SK-N-SH (cell line): ENCODE results near the gene CEBPB. TPM values are rescaled to one million over a fixed set of nuclear protein-coding genes. Genes with fewer than 3 reads are reported as not detected.

Experiments used
- CTCF ChIA-PET: fragments of 300-600, 350-600 bp; formaldehyde crosslinking; extraction: SDS; loops from one replicate; lab custom pipeline; 2021; lab: Yijun Ruan, JAX
- POLR2A ChIA-PET: fragments of 350-600 bp; sonication (Branson Sonifier 250); formaldehyde crosslinking; extraction: SDS; loops from one replicate; lab custom pipeline; 2020; ENCODE audit warnings: antibody characterized with exemption, inconsistent platforms; lab: Yijun Ruan, JAX
- DNase-seq: peaks from one replicate; pipeline ENCODE4 v3.0.0; 2012
- H2AFZ ChIP-seq: fragments of 200-600 bp; sonication (generic); 2 replicates; pipeline ENCODE4 v1.8.1; 2016; ENCODE audit warnings: antibody characterized with exemption, mild to moderate bottlenecking, low read depth
- H3F3A ChIP-seq: fragments of 200-600 bp; sonication (generic); replicated peaks from 2 replicates; pipeline ENCODE3; 2016; ENCODE audit warnings: antibody characterized with exemption, mild to moderate bottlenecking; ENCODE audit not compliant: insufficient read depth
- H3K27ac ChIP-seq, 2 experiments: fragments of 200-500 bp in 1 of 2; fragments of 200-600 bp in 1 of 2; sonication (Bioruptor generic) in 1 of 2; sonication (generic), shearing (Covaris generic) in 1 of 2; 2 replicates each; pipeline versions ENCODE4 v1.5.1 to v1.6.1; 2014 to 2016; ENCODE audit warnings: low read depth in 2 of 2, inconsistent platforms in 1 of 2, low read length in 1 of 2, mild to moderate bottlenecking in 1 of 2, mixed read lengths in 1 of 2
- H3K27me3 ChIP-seq: fragments of 200-600 bp; sonication (generic), shearing (Covaris generic); 2 replicates; pipeline ENCODE4 v1.6.1; 2016; ENCODE audit warnings: mixed run types; ENCODE audit not compliant: insufficient read depth
- H3K36me3 ChIP-seq, 2 experiments: fragments of 200-500 bp in 1 of 2; fragments of 200-600 bp in 1 of 2; sonication (Bioruptor generic) in 1 of 2; sonication (generic) in 1 of 2; replicated peaks in 1 of 2; 2 replicates each; pipeline versions ENCODE3 to v1.5.1; 2014 to 2016; ENCODE audit warnings: low read length in 1 of 2, mild to moderate bottlenecking in 1 of 2; ENCODE audit not compliant: insufficient read depth in 2 of 2, control insufficient read depth in 1 of 2
- H3K4me1 ChIP-seq, 2 experiments: fragments of 200-500 bp in 1 of 2; fragments of 200-600 bp in 1 of 2; sonication (Bioruptor generic) in 1 of 2; sonication (generic), shearing (Covaris generic) in 1 of 2; 2 replicates each; pipeline versions ENCODE4 v1.5.1 to v1.6.1; 2014 to 2016; ENCODE audit warnings: low read depth in 1 of 2, low read length in 1 of 2, mixed run types in 1 of 2; ENCODE audit not compliant: insufficient read depth in 2 of 2, control insufficient read depth in 1 of 2
- H3K4me2 ChIP-seq: fragments of 200-600 bp; sonication (generic), shearing (Covaris generic); 2 replicates; pipeline ENCODE4 v1.6.1; 2017; ENCODE audit warnings: mixed run types
- H3K4me3 ChIP-seq, 2 experiments: fragments of 200-500 bp in 1 of 2; fragments of 200-600 bp in 1 of 2; sonication (Bioruptor generic) in 1 of 2; sonication (generic), shearing (Covaris generic) in 1 of 2; 2 replicates each; pipeline versions ENCODE4 v1.5.1 to v1.8.1; 2014 to 2016; ENCODE audit warnings: low read depth in 2 of 2, inconsistent platforms in 1 of 2, low read length in 1 of 2, mild to moderate bottlenecking in 1 of 2, mixed read lengths in 1 of 2, moderate library complexity in 1 of 2
- H3K79me2 ChIP-seq: fragments of 200-600 bp; sonication (generic); 2 replicates; pipeline ENCODE4 v1.8.1; 2017; ENCODE audit warnings: mild to moderate bottlenecking; ENCODE audit not compliant: insufficient read depth
- H3K9ac ChIP-seq: fragments of 200-600 bp; sonication (generic); 2 replicates; pipeline ENCODE4 v1.6.1; 2017; ENCODE audit warnings: mixed run types
- H3K9me2 ChIP-seq: fragments of 200-600 bp; sonication (generic); 2 replicates; pipeline ENCODE4 v1.6.1; 2017; ENCODE audit warnings: mixed run types
- H3K9me3 ChIP-seq: fragments of 200-600 bp; sonication (generic); 2 replicates; pipeline ENCODE4 v1.6.1; 2017; ENCODE audit warnings: mixed run types, mild to moderate bottlenecking, moderate library complexity
- H4K20me1 ChIP-seq: fragments of 200-600 bp; sonication (generic); 2 replicates; pipeline ENCODE4 v1.6.1; 2017; ENCODE audit warnings: mild to moderate bottlenecking, mixed run types; ENCODE audit not compliant: insufficient read depth
- CTCF ChIP-seq: fragments of 200-600 bp; sonication (generic); IDR thresholded peaks from 2 replicates; pipeline ENCODE4 v1.6.1; 2017; ENCODE audit warnings: antibody characterized with exemption, mild to moderate bottlenecking, moderate library complexity
- ELF1 ChIP-seq: IDR thresholded peaks from 2 replicates; pipeline ENCODE4 v1.4.0; 2012
- EP300 ChIP-seq, 2 experiments: IDR thresholded peaks; 2 replicates each; pipeline versions ENCODE4 v1.4.0 to v1.6.1; 2012; ENCODE audit warnings: borderline replicate concordance in 1 of 2, low read depth in 1 of 2, low read length in 1 of 2
- FOSL2 ChIP-seq: IDR thresholded peaks from 2 replicates; pipeline ENCODE4 v1.4.0; 2012; ENCODE audit warnings: low read depth, mild to moderate bottlenecking, moderate library complexity, borderline replicate concordance
- GATA2 ChIP-seq: sonication (generic); formaldehyde crosslinking; IDR thresholded peaks from 2 replicates; pipeline ENCODE4 v1.5.0; 2020; ENCODE audit warnings: mild to moderate bottlenecking, missing genetic modification reagents
- MXI1 ChIP-seq: IDR thresholded peaks from 2 replicates; pipeline ENCODE4 v1.6.1; 2012; ENCODE audit warnings: mild to moderate bottlenecking, low read depth, low read length, improper control_type of control experiment
- PBX3 ChIP-seq: IDR thresholded peaks from 2 replicates; pipeline ENCODE4; 2012
- POLR2AphosphoS5 ChIP-seq: IDR thresholded peaks from 2 replicates; pipeline ENCODE4 v1.6.1; 2012; ENCODE audit warnings: low read depth, low read length
- RAD21 ChIP-seq: IDR thresholded peaks from 2 replicates; pipeline ENCODE4 v1.6.1; 2012; ENCODE audit warnings: mild to moderate bottlenecking, low read length
- RCOR1 ChIP-seq: fragments of 150-350 bp; IDR thresholded peaks from 2 replicates; pipeline ENCODE4 v1.6.1; 2017; ENCODE audit warnings: antibody characterized with exemption, low read length
- RFX5 ChIP-seq: IDR thresholded peaks from 2 replicates; pipeline ENCODE4 v1.6.1; 2012; ENCODE audit warnings: mild to moderate bottlenecking, improper control_type of control experiment, low read length
- TAF1 ChIP-seq: IDR thresholded peaks from 2 replicates; pipeline ENCODE4 v1.6.1; 2012; ENCODE audit warnings: low read depth, mild to moderate bottlenecking, low read length, moderate library complexity, borderline replicate concordance
- USF2 ChIP-seq: fragments of 150-350 bp; IDR thresholded peaks from 2 replicates; pipeline ENCODE4 v1.6.1; 2017; ENCODE audit warnings: antibody characterized with exemption, low read length, low read depth, borderline replicate concordance
- ZBTB33 ChIP-seq: IDR thresholded peaks from 2 replicates; pipeline ENCODE4 v1.4.0; 2012; ENCODE audit warnings: low read depth, borderline replicate concordance
- WGBS: methylation state at CpG from one replicate; pipeline ENCODE4 v1.1.6; 2017; ENCODE audit warnings: low lambda C conversion rate; 5-methylcytosine and 5-hydroxymethylcytosine counted together
- polyA plus RNA-seq, 3 experiments: library from polyadenylated mRNA; depleted of rRNA; stranded (reverse); fragments of >200 nt; gene quantifications; 2 replicates each; pipeline ENCODE4 v1.2.3, GENCODE V29; 2012

The CEBPB gene
- polyA plus RNA-seq, 1 of the 3 experiments (the other 2 are of a cell fraction): 14.7 TPM

GRCh38 chr20:50146214-50146613, 44.4 kb upstream of the CEBPB start:
- no peak overlapping the region for H3K9ac ChIP-seq
- DNase-seq: no peak

More at GRCh38 chr20:50146214-50146613, 44.4 kb upstream of the CEBPB start:
- ChIA-PET CTCF (interaction anchor here (1.3 kb wide), 1 partner anchor 12 kb away, joined by 3 read pairs; no protein-coding TSS in a partner anchor), POLR2A (no interaction called here)
- H3K79me2 ChIP-seq: peaks cover 81% of the 10 kb centered on the region
- no peak overlapping the region for H3K27ac ChIP-seq
- H3F3A ChIP-seq: peaks cover 7% of the 10 kb centered on the region
- no peak overlapping the region for H3K4me2 ChIP-seq
- peaks cover 10 to 13% of the 10 kb centered on the region in 2 experiments for H3K36me3 ChIP-seq
- no peaks in the 10 kb centered on the region for H3K9me3 ChIP-seq
- TF ChIP-seq RFX5: no peak
- no peak for TF ChIP-seq ELF1
- TF ChIP-seq RAD21: no peak
- no peak for TF ChIP-seq PBX3
- TF ChIP-seq POLR2AphosphoS5: no peak
- no peak for TF ChIP-seq TAF1
- TF ChIP-seq RCOR1: no peak
- TF ChIP-seq FOSL2: no peak
- no peak for TF ChIP-seq ZBTB33
- TF ChIP-seq MXI1: no peak
- TF ChIP-seq CTCF: no peak
- no peak for TF ChIP-seq USF2
- no peak for TF ChIP-seq EP300 (IDR thresholded peaks at IDR 0.05; ENCODE audit: borderline replicate concordance in 1 of 2, low read depth in 1 of 2, low read length in 1 of 2)
- TF ChIP-seq GATA2 (CRISPR knock-in tag): no peak
- H3K4me3 ChIP-seq: no peak overlapping the region
- no peaks in the 10 kb centered on the region for H4K20me1 ChIP-seq
- 88% methylated on average over 6 of the region's 6 CpGs for WGBS
- H2AFZ ChIP-seq: no peak overlapping the region
- H3K9me2 ChIP-seq: no peaks in the 10 kb centered on the region
- H3K4me1 ChIP-seq: peaks cover 11 to 20% of the 10 kb centered on the region in 2 experiments; a peak in 2 of 4 replicates
- H3K27me3 ChIP-seq: no peaks in the 10 kb centered on the region
